ENCODE results near the gene ZNF280B.

DNA sequence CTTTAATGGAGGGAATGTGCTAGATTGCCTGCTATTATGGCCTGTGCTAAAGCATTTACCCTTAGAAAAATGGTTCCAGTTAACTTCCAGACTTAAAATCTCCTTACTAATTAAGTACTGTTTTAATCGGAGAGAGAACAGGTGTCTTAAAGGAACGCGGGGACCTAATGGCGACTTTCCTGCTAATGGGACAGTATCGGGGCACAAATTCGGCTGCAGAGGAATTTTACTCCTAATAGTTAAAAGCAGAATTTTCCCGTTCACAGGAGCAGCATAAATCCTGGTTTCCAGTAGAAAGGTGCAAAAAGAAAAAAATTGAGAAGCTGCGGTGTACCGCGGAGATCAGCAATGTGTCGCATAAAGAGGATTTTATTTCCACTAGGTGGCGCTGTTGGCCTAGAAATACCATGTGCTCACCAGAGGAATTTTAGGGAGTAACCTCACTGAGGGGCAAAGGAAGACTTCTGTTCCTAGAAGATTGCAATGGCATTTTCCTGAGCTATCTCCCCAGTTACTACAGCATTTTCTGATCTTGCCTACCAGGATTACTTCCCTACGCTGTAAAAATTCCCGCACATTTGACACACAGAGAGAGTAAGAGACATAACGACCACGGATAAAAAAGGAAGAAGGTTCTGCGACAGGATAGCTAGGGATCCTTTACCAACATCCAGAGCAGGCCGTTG is 44.5 kb downstream of the ZNF280B start:
- no peak for TF ChIP-seq JUN (CRISPR knock-in tag; IDR thresholded peaks at IDR 0.05)
- TF ChIP-seq ZNF423 (CRISPR knock-in tag; IDR thresholded peaks at IDR 0.05): no peak
- TF ChIP-seq ZNF317 (CRISPR knock-in tag; IDR thresholded peaks at IDR 0.05; ENCODE audit: borderline replicate concordance, low read depth): no peak
- TF ChIP-seq CTCF (IDR thresholded peaks at IDR 0.05): peak; percentile 77
- TF ChIP-seq FOXP1 (CRISPR knock-in tag; IDR thresholded peaks at IDR 0.05; ENCODE audit: borderline replicate concordance): no peak
- no peak for TF ChIP-seq NR1H2 (CRISPR knock-in tag; IDR thresholded peaks at IDR 0.05)
- TF ChIP-seq AFF4 (CRISPR knock-in tag; IDR thresholded peaks at IDR 0.05; ENCODE audit: borderline replicate concordance): no peak
- no peak for TF ChIP-seq SOX15 (CRISPR knock-in tag; IDR thresholded peaks at IDR 0.05)
- TF ChIP-seq, protein P1, sequence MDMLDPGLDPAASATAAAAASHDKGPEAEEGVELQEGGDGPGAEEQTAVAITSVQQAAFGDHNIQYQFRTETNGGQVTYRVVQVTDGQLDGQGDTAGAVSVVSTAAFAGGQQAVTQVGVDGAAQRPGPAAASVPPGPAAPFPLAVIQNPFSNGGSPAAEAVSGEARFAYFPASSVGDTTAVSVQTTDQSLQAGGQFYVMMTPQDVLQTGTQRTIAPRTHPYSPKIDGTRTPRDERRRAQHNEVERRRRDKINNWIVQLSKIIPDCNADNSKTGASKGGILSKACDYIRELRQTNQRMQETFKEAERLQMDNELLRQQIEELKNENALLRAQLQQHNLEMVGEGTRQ (CRISPR knock-in tag; IDR thresholded peaks at IDR 0.05): no peak
- no peak for TF ChIP-seq ETV6 (CRISPR knock-in tag; IDR thresholded peaks at IDR 0.05)

All from WTC11 (cell line).